Heart left ventricle (tissue), 13 donors: ENCODE measurements around the gene NSD2.

Source experiments
- CTCF ChIP-seq, 12 donors: fragments of 200-600 bp; sonication (generic) in 4 of 12; IDR thresholded peaks; one replicate each; pipeline versions ENCODE4 v1.5.0 to v1.8.0; 2018 to 2022; ENCODE audit warnings: antibody characterized with exemption in 12 of 12, mild to moderate bottlenecking in 5 of 12
- POLR2A ChIP-seq, 2 donors: fragments of 450-650 bp; IDR thresholded peaks; one replicate each; pipeline ENCODE4 v1.6.1; 2017; ENCODE audit warnings: antibody characterized with exemption in 2 of 2, mild to moderate bottlenecking in 2 of 2, moderate library complexity in 2 of 2
- donor health status: ischemic (EF 13 %, LVEDD 7.1; RV severe dilation, severe dysfunction).
- donor health status: DM: no; HTN: yes; CAD: no.
- donor health status: DM: no; HTN: no; CAD: no.
- donor health status: ischemic (EF 25% LVEDD 6.9; RV normal size, moderate dysfunction).
- donor health status: ischemic (EF 25% LVEDD 5.7; RV mildly dilated, moderate dysfunction).
- donor health status: ischemic (EF 35%, LVEDD 5.7; RV mildly dilated, moderate dysfunction).
- donor health status: nonischemic (EF 11% LVEDD 7.7; RV severe dilation, severe dysfunction).
- donor health status: DM: yes; HTN: yes; CAD: no.
- donor health status: PGD.
- donor health status: ischemic (EF 29% LVEDD 5.4; RV normal size, mild dysfunction).
- donor health status: nonischemic (EF 23%, LVEDD 6.1; RV moderate dilation, normal function).

DNA sequence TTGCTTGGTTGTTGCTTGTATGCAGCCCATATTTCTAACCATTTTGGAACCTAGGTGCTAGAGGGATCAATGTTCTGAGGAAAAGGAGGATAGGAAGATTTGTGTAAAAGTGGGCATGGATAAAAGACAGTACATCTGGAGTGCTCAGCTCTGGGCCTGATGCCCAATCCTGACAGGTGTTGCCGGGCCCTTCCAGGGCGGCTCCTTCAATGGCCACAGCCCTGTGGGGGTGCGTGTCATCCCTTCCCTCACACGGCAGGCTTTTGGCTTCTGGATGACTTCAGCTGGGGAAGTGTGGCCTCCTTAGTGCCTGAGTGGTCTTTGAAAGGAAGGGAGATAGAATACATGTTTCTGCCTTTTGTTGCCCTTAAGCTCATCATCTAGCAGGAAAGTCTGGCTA lies 90.4 kb downstream of the NSD2 start:
- no peak for TF ChIP-seq CTCF (IDR thresholded peaks at IDR 0.05)
- TF ChIP-seq POLR2A (IDR thresholded peaks at IDR 0.05): no peak
